Measurements from ENCODE around the gene ANXA11.

GRCh38 chr10:80194373-80195045 is 10.8 kb downstream of the ANXA11 start:
- no peak for TF ChIP-seq EP300 (IDR thresholded peaks at IDR 0.05; ENCODE audit: borderline replicate concordance in 1 of 2, low read depth in 2 of 2, low read length in 2 of 2)
- TF ChIP-seq HDAC6 (IDR thresholded peaks at IDR 0.05; ENCODE audit: low read depth, low read length) = no peak
- no peak for TF ChIP-seq YY1 (IDR thresholded peaks at IDR 0.05; ENCODE audit: low read depth, low read length)
